Peyer's patch (tissue), 4 donors: ENCODE results near the gene OR14I1.

ENCODE experiments used
- CTCF ChIP-seq, 6 experiments: fragments of 450-650 bp in 4 of 6; fragments of 200-600 bp in 2 of 6; sonication (generic) in 1 of 6; IDR thresholded peaks; one replicate each; pipeline ENCODE4 v1.5.1; 2017 to 2019; ENCODE audit warnings: antibody characterized with exemption in 6 of 6, mild to moderate bottlenecking in 3 of 6, moderate library complexity in 1 of 6
- POLR2A ChIP-seq, 2 donors: fragments of 450-650 bp; IDR thresholded peaks; one replicate each; pipeline ENCODE4 v1.5.1; 2017; ENCODE audit warnings: antibody characterized with exemption in 2 of 2, mild to moderate bottlenecking in 2 of 2, moderate library complexity in 2 of 2

GRCh38 chr1:248751142-248751541, 48.6 kb upstream of the OR14I1 start:
- no peak for TF ChIP-seq CTCF (IDR thresholded peaks at IDR 0.05)
- no peak for TF ChIP-seq POLR2A (IDR thresholded peaks at IDR 0.05)
